Tibial nerve (tissue), 4 donors: ENCODE measurements around the gene MDH1B.

ENCODE experiments used
- EP300 ChIP-seq, 2 donors: sonication (generic); formaldehyde crosslinking; IDR thresholded peaks; one replicate each; pipeline ENCODE4 v1.6.1; 2017; ENCODE audit warnings: antibody characterized with exemption in 2 of 2, mild to moderate bottlenecking in 1 of 2
- TF ChIP-seq, protein P1 (sequence below), 5 experiments: fragments of 200-600 bp in 3 of 5; fragments of 450-650 bp in 2 of 5; sonication (generic) in 3 of 5; IDR thresholded peaks; one replicate each; pipeline ENCODE4 v1.5.1; 2016 to 2019; ENCODE audit warnings: antibody characterized with exemption in 5 of 5, mild to moderate bottlenecking in 3 of 5, moderate library complexity in 2 of 5

DNA sequence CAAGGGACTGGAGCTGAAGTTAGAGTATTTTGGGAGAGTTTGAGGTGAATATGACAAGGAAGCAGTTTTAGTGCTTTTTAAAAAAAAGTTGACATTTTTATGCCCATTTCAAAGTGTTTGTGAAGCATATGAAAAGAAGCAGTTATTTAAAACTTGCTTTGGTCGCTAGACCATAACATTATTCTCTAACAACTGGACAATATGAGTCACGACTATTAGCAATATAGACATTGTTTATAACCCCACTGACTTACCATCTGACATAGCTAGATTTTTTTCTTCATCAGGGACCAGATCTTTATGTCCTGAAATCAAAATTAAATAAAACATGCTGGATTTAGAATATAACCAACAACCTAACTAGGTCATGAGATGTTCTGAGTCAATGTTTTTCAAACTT is 24.3 kb downstream of the MDH1B start:
- TF ChIP-seq, protein P1, sequence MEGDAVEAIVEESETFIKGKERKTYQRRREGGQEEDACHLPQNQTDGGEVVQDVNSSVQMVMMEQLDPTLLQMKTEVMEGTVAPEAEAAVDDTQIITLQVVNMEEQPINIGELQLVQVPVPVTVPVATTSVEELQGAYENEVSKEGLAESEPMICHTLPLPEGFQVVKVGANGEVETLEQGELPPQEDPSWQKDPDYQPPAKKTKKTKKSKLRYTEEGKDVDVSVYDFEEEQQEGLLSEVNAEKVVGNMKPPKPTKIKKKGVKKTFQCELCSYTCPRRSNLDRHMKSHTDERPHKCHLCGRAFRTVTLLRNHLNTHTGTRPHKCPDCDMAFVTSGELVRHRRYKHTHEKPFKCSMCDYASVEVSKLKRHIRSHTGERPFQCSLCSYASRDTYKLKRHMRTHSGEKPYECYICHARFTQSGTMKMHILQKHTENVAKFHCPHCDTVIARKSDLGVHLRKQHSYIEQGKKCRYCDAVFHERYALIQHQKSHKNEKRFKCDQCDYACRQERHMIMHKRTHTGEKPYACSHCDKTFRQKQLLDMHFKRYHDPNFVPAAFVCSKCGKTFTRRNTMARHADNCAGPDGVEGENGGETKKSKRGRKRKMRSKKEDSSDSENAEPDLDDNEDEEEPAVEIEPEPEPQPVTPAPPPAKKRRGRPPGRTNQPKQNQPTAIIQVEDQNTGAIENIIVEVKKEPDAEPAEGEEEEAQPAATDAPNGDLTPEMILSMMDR (IDR thresholded peaks at IDR 0.05) = no peak
- TF ChIP-seq EP300 (IDR thresholded peaks at IDR 0.05) = no peak
